A204.1 (cell line): ENCODE measurements around the gene IDNK.
"Not testable (repeated sequence)": the region's sequence is repeated elsewhere in the genome, so short reads cannot be mapped to it uniquely, and the experiment has no call there.

Source experiments
- FAIRE-seq: peaks from 2 replicates; lab custom pipeline; 2012; peaks lifted over from hg19 to GRCh38; lab: Jason Lieb, UNC

Gene IDNK

DNA sequence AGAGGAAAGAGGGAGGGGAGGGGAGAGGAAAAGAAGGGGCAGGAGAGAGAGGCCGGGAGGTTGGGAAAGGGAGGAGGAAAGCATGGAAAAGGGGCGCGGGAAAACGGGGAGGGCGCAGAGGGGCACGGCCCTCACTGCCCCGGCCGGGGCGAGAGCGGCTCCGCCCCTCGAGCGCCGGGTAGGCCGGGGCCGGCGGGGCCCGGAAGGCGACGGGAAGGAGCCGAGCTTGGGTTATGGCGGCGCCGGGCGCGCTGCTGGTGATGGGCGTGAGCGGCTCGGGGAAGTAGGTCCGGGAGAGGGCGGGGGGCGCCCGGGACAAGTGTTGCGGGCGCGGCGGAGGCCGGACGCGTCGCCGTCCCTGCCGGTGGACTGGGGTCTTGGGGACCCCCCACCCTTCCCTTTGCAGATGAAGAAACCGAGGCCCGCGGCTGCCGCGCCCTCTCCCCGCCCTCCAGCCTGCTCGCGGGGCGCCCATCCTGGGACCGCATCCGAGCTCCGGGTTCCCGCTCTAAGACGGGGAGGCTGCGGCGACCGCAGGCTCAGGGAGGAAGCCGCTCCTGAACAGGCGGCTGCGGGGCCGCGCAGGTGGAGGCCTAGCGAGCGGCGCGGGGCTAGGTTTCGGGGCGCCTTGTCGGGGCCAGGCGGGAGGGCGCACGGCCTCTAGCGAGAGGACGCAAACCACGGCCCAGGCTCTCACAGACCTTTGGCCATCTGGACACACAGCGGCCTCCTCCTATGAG lies at the start of gene IDNK:
TSS of gene IDNK (plus strand) at position 205 of the 740 bp plus-strand sequence. CDS start at position 234, 29 bp downstream.
- no peak for FAIRE-seq

- FAIRE-seq = no peak
Measured at GRCh38 chr9:83574482-83574881, 48.5 kb upstream of the IDNK start.

- no peak for FAIRE-seq
Measured at GRCh38 chr9:83582029-83582428, 40.9 kb upstream of the IDNK start.

DNA sequence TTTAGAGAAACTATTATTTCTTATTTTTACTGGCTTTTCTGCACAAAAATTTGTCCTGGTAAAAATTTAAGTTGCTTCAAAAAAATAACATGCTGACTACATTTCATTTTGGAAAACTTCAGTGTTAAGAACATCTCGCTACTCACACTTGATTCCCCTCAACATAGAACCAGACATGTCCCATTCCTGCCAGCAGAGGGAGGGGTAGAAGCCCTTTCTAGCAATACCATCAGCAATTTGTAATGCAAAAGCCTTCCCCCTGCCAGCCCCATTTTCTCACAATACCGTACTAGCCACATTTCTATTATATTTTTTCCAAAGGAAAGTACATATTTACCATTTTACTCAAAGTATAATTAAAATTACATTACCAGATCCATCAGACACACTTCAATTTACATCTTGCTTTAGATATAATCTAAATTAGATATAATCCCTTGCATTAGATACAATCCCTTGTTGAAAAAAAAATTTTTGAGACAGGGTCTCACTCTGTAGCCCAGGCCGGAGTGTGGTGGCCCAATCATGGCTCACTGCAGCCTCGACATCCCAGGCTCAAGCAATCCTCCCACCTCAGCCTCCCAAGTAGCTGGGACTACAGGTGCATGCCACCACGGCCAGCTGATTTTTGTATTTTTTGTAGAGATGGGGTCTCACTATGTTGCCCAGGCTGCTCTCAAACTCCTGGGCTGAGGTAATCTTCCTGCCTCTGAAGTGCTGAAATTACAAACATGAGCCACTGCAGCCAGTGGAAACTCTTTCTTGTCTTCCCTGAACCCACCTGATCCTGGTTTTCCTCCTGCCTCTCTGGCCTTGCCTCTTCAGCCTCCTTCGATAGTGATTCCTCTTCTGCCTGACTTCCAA lies 39.6 kb upstream of the IDNK start:
- FAIRE-seq = peak; percentile 41

DNA sequence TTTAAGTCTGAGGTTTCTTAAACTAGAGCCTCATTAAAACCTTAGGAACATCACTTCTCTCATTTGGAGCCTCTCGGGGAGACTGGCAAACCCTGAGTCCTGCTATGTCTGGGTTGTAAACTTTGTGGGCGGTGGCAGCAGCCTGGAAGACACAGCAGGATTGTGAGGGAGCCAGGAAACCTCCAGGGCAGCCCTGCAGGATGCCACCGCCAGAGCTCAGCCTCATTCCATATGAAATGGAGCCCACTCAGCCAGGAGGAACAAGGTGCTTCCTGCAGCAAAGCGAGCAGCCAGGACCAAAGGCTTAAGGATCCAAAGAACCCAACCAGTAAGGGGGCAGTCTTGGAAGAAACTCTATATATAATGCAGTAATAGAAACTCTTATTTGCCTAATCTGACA lies 37.9 kb upstream of the IDNK start:
- FAIRE-seq = no peak

GRCh38 chr9:83588256-83588655 lies 34.7 kb upstream of the IDNK start:
- FAIRE-seq = no peak

- no peak for FAIRE-seq
Measured at GRCh38 chr9:83596899-83597504, 25.9 kb upstream of the IDNK start.

DNA sequence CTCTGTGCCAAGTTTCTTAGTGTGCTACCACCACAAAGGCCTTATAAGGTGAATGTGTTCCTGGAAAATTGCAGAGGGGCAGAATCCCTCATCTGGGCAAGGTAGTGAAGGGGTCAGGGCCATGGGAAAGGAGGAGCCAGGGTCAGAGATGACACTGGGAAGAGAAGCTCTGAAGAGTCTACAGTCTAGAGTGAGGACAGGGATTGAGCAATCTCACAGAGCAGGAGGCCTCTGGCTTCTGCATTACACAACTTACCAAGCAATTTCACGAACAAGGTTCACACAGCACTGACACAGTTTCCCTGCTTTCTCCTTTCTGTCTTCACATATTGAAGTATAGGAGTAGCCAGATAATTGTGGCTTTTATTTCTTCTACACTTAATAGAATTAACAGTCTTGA lies 24.5 kb upstream of the IDNK start:
- FAIRE-seq = no peak

- FAIRE-seq = no peak
Measured at GRCh38 chr9:83599071-83599470, 23.9 kb upstream of the IDNK start.

GRCh38 chr9:83601463-83601862 lies 21.5 kb upstream of the IDNK start:
- FAIRE-seq = no peak

DNA sequence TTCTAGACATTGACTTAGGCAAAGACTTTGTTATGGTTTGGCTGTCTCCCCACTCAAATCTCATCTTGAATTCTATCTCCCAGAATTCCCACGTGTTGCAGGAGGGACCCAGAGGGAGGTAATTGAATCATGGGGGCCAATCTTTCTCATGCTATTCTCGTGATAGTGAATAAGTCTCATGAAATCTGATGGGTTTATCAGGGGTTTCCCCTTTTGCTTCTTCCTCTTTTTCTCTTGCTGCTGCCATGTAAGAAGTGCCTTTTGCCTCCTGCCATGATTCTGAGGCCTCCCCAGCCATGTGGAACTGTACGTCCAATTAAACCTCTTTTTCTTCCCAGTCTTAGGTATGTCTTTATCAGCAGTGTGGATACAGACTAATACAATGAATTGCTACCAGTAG lies 15.3 kb upstream of the IDNK start:
- FAIRE-seq = not testable (repeated sequence)

DNA sequence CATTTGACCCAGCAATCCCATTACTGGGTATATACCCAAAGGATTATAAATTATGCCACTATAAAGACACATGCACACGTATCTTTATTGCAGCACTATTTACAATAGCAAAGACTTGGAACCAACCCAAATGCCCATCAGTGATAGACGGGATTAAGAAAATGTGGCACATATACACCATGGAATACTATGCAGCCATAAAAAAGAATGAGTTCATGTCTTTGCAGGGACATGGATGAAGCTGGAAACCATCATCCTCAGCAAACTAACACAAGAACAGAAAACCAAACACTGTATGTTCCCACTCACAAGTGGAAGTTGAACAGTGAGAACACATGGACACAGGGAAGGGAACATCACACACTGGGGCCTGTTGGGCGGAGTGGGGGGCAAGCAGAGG lies 9.6 kb upstream of the IDNK start:
- not testable (repeated sequence) for FAIRE-seq

DNA sequence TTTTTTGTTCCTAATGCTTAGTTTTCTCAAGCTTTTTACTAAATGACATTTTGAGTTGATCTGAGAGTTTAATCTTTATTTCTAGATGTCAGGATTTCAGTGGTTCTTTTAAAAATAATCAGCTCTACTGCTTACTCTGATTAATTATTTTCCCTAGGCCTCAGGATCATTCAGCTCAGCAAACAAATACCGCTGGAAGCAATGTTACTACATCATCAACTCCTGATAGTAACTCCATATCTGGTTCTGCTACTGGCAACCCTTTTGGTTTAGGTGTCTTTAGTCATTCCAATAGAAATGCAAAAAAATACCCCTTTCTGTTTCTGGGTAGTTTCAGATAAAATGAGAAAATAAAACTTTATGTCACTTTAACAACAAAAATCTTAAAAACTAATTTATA lies 5.6 kb upstream of the IDNK start:
- FAIRE-seq = no peak

DNA sequence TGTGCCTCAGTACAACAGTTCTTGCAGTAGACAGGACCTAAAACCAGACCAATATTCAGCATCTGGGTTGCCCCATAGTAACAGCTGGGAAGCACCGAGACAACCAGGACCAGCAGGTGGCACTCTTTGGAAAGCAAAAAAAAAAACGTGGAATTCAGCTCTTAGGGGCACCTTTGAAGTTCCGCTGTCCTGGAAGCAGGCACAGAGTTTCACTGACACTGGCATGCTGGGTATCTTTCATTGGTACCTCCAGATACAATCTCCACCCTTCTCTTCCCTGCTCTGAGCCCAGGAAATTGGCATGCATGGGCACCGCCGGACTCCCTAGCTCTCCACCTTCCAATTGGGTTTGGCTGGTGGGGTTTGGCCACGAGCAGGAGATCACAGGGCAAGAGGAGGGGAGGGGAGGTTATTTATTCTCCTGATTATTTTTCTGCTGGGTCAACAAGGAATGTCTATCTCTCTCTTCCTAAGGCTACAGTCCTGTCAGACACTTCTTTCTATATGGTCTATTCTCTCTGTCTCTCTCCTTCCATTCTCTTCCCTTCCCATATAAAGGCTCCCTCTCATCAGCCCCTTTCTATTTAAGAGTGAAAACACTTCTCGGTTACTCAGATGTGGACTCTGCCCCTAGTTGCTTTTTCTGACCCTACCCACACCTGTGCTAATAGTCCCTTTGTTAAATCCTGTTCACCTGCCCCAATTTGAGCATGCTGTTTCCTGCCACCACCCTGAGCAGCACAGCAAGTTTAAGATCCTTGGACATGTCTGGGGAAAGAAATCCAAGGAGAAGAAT lies 1.9 kb upstream of the IDNK start:
- no peak for FAIRE-seq

DNA sequence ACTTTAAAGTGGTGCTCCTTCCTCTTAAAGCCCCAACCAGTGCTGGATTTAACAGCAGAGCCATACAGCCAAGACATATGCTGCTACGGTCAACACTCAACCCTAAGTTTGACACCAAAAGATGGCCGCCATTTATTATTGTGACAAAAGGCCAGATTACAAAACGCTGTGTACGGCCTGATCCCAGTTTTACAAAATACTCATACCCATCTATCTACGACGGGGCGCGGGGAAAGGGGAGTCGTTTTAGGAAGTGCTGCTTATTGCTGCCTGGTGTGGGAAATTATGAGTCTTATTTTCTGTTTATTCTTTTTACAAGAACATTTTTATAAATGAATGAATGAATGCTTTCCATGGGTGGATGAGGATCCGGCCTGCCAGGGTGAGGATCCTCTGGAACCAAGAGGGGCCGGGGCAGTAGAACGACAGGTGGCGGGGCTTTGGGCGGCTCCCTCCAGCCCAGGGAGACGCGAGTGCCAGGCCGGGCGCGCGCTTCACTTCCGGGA lies 457 bp upstream of the IDNK start:
- no peak for FAIRE-seq

DNA sequence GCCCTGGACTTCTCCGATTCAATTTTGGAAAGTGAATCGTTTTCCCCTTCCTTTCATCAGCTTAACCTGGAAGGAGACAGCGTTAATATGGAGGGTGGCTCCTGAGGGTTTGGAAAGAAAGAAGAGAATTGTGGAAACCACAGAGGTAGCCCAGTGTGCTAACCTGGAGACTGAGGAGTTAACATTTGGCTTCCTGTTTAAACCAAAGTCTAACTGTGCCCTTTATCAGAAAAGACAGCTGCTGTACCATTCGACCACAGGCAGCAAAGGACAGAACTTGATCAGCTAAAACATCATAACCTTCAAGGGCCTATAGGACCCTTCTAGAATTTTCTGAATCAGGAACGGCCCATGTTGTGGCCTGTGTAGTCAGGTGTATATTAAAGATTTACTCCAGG lies 735 bp downstream of the IDNK start:
- no peak for FAIRE-seq

GRCh38 chr9:83625178-83625577 lies 2.2 kb downstream of the IDNK start:
- no peak for FAIRE-seq

- no peak for FAIRE-seq
Measured at GRCh38 chr9:83628540-83628939, 5.6 kb downstream of the IDNK start.

DNA sequence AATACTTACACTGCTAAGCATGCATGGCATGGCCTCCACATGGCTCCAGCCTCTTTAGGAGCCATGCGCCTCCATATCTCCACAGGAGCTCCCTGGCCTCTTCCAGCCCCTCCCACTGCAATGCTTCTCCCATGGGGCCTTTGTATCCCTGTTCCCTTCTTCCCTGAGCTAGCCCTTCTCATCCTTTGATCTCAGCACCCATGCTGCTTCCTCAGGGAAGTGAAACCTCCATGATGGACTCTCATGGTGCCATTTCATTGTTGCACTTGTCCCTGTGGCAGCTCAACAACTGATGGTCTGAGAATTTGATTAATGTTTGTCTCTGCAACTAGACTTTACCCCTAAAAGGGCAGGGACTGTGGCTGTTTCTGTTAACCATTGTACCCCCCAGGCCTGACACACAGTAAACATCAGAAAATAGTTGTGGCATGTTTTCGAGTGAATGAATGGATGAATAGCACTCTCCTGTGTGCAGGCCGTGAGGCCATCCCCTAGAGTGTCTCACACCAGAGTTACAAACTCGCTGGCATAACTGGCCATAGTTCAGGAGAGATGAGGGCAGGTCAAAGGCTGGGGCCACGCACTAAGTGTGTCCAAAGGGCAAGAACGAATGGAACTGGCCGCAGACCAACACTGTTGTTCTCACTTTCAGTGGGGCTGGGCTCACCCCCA lies 6.6 kb downstream of the IDNK start:
- FAIRE-seq = no peak

DNA sequence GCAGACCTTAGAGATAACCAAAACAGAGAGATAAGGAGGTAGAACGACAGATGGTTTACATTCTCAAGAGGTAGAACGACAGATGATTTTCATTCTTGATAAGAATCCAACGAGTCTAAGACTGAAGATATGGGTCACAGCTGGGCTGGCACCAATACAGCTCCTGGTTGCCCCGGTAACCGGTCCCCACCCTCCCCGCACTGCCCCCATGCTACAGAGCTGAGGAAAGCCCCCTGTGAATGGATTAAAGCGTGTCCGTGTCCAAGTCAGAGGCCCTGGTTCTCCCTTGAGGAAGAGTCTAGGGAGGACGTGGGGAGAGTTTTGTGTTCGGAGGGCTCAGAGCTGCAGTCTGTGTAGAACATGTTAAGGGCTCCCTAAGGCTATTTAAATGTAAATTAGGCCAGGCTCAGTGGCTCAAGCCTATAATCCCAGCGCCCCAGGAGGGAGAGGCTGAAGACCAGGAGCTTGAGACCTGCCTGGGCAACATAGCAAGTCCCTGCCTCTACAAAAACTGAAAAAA lies 8.1 kb downstream of the IDNK start:
- no peak for FAIRE-seq

GRCh38 chr9:83633255-83633654 lies 10.3 kb downstream of the IDNK start:
- FAIRE-seq = no peak
